DMS114 treated with DMSO at 0.1 percent for 48 hours (cell line): ENCODE data around the gene KDM2B.

Experiments used
- DNase-seq: peaks from one replicate; lab custom pipeline; 2025; ENCODE audit not compliant: unreplicated experiment; lab: John Stamatoyannopoulos, UW

Gene KDM2B

GRCh38 chr12:121565076-121565475 lies 15.7 kb downstream of the KDM2B start:
- no peak for DNase-seq

DNA sequence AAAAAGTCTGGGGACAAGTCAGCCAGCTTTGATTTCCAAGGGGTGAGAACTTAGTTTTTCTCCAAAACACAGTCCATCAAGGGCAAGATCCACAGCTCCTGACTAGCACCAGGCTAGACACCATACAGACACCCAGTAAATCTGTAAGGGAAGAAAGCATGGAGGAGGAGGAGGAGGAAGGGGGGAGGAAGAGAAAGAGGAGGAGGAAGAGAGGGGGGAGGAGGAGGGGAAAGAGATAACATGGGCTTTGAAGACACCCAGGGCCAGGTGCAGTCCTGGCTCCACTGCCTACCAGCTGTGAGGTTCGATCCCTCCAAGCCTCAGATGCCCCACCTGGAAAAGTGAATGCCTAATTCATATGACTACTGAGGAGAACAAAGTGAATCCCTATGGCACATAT lies 18.3 kb downstream of the KDM2B start:
- no peak for DNase-seq

DNA sequence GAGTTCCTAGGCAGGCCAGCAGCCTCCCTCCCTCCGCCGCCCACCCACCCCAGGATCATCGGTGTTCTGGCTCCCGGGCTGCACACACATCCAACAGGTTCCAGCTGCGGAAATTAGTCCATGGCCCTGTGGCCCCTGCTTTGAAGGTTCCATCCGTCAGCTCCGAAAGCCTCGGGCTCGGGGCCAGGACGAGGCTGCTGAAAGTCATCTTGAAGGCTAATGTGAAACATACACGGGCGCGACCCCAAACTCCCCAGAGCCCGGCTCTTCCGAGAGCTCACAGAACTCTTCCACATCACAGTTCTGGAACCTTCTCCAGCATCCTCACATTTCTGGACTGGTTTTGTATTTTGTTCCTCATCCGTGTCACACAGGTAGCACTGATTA lies 19.8 kb downstream of the KDM2B start:
- no peak for DNase-seq

- DNase-seq: no peak
Measured at GRCh38 chr12:121560392-121561008, 20.3 kb downstream of the KDM2B start.

DNA sequence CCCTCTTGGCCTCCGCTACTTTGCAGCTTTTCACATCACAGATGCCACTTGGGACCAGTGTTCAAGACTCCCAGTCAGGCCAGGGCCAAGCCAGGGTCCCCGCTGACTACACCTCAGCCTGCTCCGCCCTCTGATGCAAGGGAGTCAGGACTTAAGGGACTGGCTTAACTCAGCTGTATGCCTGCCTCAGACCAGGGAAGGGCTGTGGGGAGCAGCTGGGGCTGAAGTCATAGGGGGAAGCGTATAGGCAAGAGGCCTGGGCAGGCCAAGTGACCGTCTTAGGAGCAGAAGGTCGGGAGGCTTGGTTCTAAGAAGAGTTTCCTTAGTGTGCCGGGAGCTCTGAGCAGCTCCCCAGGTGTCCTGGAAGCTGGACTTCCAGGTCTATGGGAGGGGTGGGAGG lies 21.9 kb downstream of the KDM2B start:
- no peak for DNase-seq

DNA sequence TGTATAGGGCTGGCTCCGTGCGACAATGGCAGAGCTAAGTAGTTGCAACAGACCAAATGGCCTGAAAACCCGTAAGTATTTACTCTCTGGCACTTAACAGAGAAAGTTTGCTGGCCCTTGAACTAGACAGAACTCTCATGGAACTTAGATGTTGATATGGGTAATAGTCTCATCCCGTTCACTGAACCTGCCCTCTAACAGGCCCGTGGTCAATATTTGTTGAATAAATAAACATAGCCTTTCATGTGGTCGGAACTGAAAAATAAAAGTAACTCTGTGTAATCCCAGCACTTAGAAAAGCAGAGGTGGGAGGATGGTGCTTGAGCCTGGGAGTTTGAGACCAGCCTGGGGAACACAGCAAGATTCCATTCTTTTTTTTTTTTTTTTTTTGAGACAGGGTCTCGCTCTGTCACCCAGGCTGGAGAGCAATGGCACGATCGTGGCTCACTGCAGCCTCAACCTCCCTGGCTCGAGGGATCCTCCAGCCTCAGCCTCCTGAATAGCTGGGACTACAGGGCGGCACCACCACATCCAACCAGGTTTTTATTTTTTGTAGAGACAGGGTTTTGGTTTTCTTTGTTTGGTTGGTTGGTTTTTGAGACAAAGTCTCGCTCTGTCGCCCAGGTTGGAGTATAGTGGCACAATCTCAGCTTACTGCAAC lies 29.7 kb downstream of the KDM2B start:
- DNase-seq: no peak

- no peak for DNase-seq
Measured at GRCh38 chr12:121549075-121549474, 31.7 kb downstream of the KDM2B start.

GRCh38 chr12:121545480-121545879 lies 35.3 kb downstream of the KDM2B start:
- no peak for DNase-seq

- DNase-seq: no peak
Measured at GRCh38 chr12:121543786-121544185, 37.0 kb downstream of the KDM2B start.

DNA sequence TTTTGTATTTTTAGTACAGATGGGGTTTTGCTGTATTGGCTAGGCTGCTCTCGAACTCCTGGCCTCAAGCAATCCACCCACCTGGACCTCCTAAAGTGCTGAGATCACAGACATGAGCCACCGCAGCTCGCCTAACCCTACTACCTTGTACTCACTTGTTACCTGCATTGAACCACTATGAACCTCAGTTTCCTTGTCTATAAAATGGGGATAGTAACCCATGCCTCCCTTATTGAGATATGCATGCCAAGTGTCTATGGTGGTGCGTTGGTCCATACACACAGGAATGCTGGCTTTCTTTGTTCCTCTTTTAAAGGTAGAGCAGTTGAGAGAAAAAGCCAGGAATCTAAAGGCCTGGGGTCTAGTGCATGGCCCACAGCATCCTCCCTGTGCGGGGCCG lies 40.9 kb downstream of the KDM2B start:
- DNase-seq: no peak

- DNase-seq: no peak
Measured at GRCh38 chr12:121538699-121539061, 42.1 kb downstream of the KDM2B start.

- no peak for DNase-seq
Measured at GRCh38 chr12:121537814-121538698, 42.8 kb downstream of the KDM2B start.

DNA sequence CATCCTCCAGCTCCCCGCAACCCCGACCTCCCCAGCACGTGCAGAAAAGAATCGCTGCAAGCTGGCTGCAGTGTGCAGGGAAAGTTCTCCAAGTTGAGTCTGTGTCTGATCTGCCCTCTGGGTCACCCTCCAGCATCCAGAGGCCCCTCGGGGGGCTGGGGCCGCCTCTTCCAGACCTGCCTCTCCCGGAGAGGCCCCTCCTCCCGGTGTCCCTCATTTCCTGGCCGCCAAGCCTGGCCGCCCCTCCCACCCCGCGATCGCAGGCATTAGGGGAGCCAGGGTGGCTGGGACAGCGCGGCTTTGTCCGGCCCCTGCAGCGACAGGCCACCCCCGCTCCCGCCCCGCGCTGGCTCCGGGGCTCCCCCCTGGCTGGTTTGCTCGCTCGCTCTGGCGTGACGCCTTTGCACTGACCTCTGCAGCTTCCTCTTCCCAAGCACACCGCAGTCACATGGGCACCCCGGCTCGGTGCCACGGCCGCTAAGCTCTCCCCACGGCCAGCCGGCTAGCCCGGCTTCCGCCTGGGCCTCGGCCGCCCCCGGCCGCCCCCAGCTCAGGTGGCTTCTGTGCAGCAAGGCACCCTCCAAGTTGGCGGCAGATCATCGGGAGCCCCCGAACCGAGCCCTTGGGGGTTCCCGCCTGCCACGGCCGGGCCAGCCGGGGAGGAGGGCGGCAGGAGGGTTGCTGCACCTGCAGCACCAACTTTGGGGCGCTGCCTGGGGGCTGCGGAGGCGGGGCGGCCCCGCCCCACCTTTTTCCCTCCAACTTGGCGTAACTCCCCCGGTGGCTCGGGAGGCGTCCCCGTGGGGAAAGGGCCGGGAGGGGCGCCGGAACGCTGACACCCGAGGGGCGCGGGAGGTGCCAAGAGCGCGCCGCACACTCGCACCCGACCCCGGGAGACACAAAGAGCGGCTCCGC lies 43.7 kb downstream of the KDM2B start:
- no peak for DNase-seq

GRCh38 chr12:121536054-121536898 lies 44.5 kb downstream of the KDM2B start:
- DNase-seq: peak; percentile 68

GRCh38 chr12:121535150-121536053 lies 45.4 kb downstream of the KDM2B start:
- DNase-seq: no peak

- DNase-seq: no peak
Measured at GRCh38 chr12:121534495-121535148, 46.2 kb downstream of the KDM2B start.

DNA sequence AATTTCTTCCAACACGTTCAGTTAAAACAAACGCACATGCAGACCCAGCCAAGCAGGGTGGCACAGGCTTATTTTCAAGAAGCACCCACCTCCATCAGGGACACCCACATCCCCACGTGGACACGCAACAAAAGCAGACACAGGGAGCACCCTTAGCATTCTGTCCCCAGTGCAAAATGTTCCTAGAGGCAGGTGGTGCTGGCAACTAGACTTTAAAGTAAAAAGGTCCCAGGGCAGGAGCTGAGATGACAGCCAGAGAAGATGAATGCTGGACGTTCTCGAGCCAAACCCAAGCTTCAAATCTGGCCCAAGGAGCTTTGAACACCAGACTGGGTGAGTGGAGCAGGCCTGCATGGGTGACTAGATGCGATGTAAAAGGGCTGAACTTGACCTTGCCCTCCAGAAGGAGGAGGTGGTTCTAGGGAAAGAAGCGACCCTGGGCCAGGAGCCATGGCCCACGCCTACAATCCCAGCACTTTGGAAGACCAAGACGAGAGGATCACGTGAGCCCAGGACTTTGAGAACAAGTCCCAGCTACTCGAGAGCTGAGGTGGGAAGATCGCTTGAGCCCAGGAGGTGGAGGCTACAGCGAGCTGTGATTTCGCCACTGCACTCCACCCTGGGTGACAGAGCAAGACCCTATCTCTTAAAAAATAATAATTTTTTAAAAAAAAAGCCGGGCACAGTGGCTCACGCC lies 47.3 kb downstream of the KDM2B start:
- DNase-seq: no peak
